Measurements from ENCODE around the gene CCNA1. TPM values are rescaled to one million over a fixed set of nuclear protein-coding genes. Genes with fewer than 3 reads are reported as not detected.
A peak's percentile ranks its signal among the peaks of the same experiment; 100 is the strongest.

The CCNA1 gene
- total RNA-seq, 1 donor from 2014 or later, result 18.7 TPM

GRCh38 chr13:36453516-36453915 lies 21.2 kb downstream of the CCNA1 start:
- DNase-seq (ENCODE audit: low read depth in 2 of 2), result peak; percentile 50 to 54

GRCh38 chr13:36454121-36454520 lies 21.8 kb downstream of the CCNA1 start:
- DNase-seq (ENCODE audit: low read depth in 2 of 2), result no peak

- DNase-seq (ENCODE audit: low read depth in 2 of 2), result no peak
These were observed 22.7 kb downstream of the CCNA1 start for GRCh38 chr13:36454987-36455386.

GRCh38 chr13:36456577-36456976 lies 24.3 kb downstream of the CCNA1 start:
- no peak for DNase-seq (ENCODE audit: low read depth in 2 of 2)

GRCh38 chr13:36461506-36461905 lies 29.2 kb downstream of the CCNA1 start:
- no peak for DNase-seq (ENCODE audit: low read depth in 2 of 2)

GRCh38 chr13:36475468-36475867 lies 43.2 kb downstream of the CCNA1 start:
- peak in 1 of 2 donors; percentile 3 for DNase-seq (ENCODE audit: low read depth in 2 of 2)

GRCh38 chr13:36476661-36477060 lies 44.4 kb downstream of the CCNA1 start:
- no peak for DNase-seq (ENCODE audit: low read depth in 2 of 2)

GRCh38 chr13:36480726-36481427 lies 48.6 kb downstream of the CCNA1 start:
- DNase-seq (ENCODE audit: low read depth in 2 of 2), result no peak

GRCh38 chr13:36490055-36490454 lies 57.8 kb downstream of the CCNA1 start:
- DNase-seq (ENCODE audit: low read depth in 2 of 2), result no peak

Other genes with a start within 250 kb of the CCNA1 start
- gene SOHLH2, start 217.9 kb upstream of the CCNA1 start, total RNA-seq, result 0.13 TPM in 1 of 2 replicates, not detected in the other
- gene CCDC169, start 134.7 kb upstream of the CCNA1 start, total RNA-seq, result 0.63 and 1.3 TPM in 2 replicates
- 41.7 and 51.2 TPM in 2 replicates for gene SPART, start 86.1 kb upstream of the CCNA1 start, total RNA-seq
- under 0.01 TPM in 1 of 2 replicates, not detected in the other for gene SERTM1, start 241.5 kb downstream of the CCNA1 start, total RNA-seq